OCI-LY7 (cell line): Measurements from ENCODE around the gene CLEC4E. TPM values are rescaled to one million over a fixed set of nuclear protein-coding genes. Genes with fewer than 3 reads are reported as not detected.
A peak's percentile ranks its signal among the peaks of the same experiment; 100 is the strongest.

ENCODE experiments used
- BruUV-seq: library from RNA; stranded (reverse); fragments of 400-500 nt; replicated peaks from 2 replicates; lab custom pipeline; 2021; lab: Mats Ljungman, UMichigan
- CTCF ChIA-PET: fragments of 300-600 bp; sonication (Branson Sonifier 250); formaldehyde crosslinking; loops from one replicate; lab custom pipeline; 2022; ENCODE audit warnings: antibody characterized with exemption; ENCODE audit not compliant: unreplicated experiment; lab: Charles Lee
- POLR2A ChIA-PET: fragments of 300-600 bp; sonication (Branson Sonifier 250); formaldehyde crosslinking; loops from one replicate; lab custom pipeline; 2022; ENCODE audit warnings: antibody characterized with exemption; lab: Charles Lee
- DNase-seq: peaks from one replicate; pipeline ENCODE4 v3.0.0-alpha.2; 2015; ENCODE audit warnings: low spot score
- H2AFZ ChIP-seq: fragments of 200-600 bp; sonication (generic), shearing (Covaris generic); 2 replicates; pipeline ENCODE4 v1.6.1; 2014; ENCODE audit warnings: mild to moderate bottlenecking, antibody characterized with exemption, low read length, moderate library complexity
- H3K27ac ChIP-seq: fragments of 200-600 bp; sonication (generic); 2 replicates; pipeline ENCODE4 v1.5.1; 2014; ENCODE audit warnings: mixed run types, low read depth, mild to moderate bottlenecking, moderate library complexity, low read length, inconsistent platforms; ENCODE audit not compliant: poor library complexity, severe bottlenecking
- H3K36me3 ChIP-seq: fragments of 200-600 bp; sonication (generic); 2 replicates; pipeline ENCODE4 v1.6.1; 2014; ENCODE audit warnings: mild to moderate bottlenecking, antibody characterized with exemption, low read length, moderate library complexity, mixed read lengths; ENCODE audit not compliant: insufficient read depth
- H3K4me1 ChIP-seq: fragments of 200-600 bp; sonication (generic); 2 replicates; pipeline ENCODE4 v1.5.1; 2014; ENCODE audit warnings: mild to moderate bottlenecking, low read length; ENCODE audit not compliant: insufficient read depth, poor library complexity, severe bottlenecking
- H3K4me2 ChIP-seq: fragments of 200-600 bp; sonication (generic); 2 replicates; pipeline ENCODE4 v1.6.1; 2014; ENCODE audit warnings: mild to moderate bottlenecking, low read length
- H3K4me3 ChIP-seq: fragments of 200-600 bp; sonication (generic); 2 replicates; pipeline ENCODE4 v1.5.1; 2014; ENCODE audit warnings: mild to moderate bottlenecking, low read depth, low read length; ENCODE audit not compliant: poor library complexity, severe bottlenecking
- H3K79me2 ChIP-seq: fragments of 200-600 bp; sonication (generic); 2 replicates; pipeline ENCODE4 v1.6.1; 2016; ENCODE audit warnings: low read depth, mild to moderate bottlenecking, low read length, moderate library complexity, mixed read lengths; ENCODE audit not compliant: insufficient read depth
- H3K9me2 ChIP-seq: fragments of 200-600 bp; sonication (generic); 2 replicates; pipeline ENCODE4 v1.6.1; 2016; ENCODE audit warnings: mild to moderate bottlenecking, low read length, mixed read lengths; ENCODE audit not compliant: insufficient read depth
- H3K9me3 ChIP-seq: fragments of 200-600 bp; sonication (generic); 2 replicates; pipeline ENCODE4 v1.6.1; 2014; ENCODE audit warnings: mild to moderate bottlenecking, mixed run types, low read length, mixed read lengths
- H4K20me1 ChIP-seq: fragments of 200-600 bp; sonication (generic); 2 replicates; pipeline ENCODE4 v1.6.1; 2014; ENCODE audit warnings: mild to moderate bottlenecking, antibody characterized with exemption, low read length, moderate library complexity, mixed read lengths; ENCODE audit not compliant: insufficient read depth
- EZH2phosphoT487 ChIP-seq: fragments of 200-600 bp; sonication (generic); IDR thresholded peaks from 2 replicates; pipeline ENCODE4 v1.6.1; 2018; ENCODE audit warnings: low read depth, borderline replicate concordance, mild to moderate bottlenecking, mixed run types, antibody characterized with exemption, low read length, moderate library complexity, mixed read lengths
- intact Hi-C: fragments of 100-400 bp; cut with micrococcal nuclease; formaldehyde crosslinking; loops from one replicate; pipeline ENCODE4 v1.10.0; 2022; ENCODE audit not compliant: unreplicated experiment
- total RNA-seq, 2 experiments: library from RNA; depleted of rRNA in 1 of 2; stranded (reverse); fragments of >200 nt in 1 of 2; shearing (Covaris generic) in 1 of 2; gene quantifications; 2 replicates each; pipeline ENCODE4 v1.2.3, GENCODE V29; 2014 to 2022
- TF ChIP-seq, protein P1 (sequence below): fragments of 200-600 bp; sonication (generic); conservative IDR thresholded peaks from 2 replicates; pipeline ENCODE4 v1.5.1; 2014; ENCODE audit warnings: mild to moderate bottlenecking, antibody characterized with exemption, low read length, moderate library complexity, mixed read lengths

CLEC4E gene
- total RNA-seq, 2 experiments from 2014 or later: not detected

DNA sequence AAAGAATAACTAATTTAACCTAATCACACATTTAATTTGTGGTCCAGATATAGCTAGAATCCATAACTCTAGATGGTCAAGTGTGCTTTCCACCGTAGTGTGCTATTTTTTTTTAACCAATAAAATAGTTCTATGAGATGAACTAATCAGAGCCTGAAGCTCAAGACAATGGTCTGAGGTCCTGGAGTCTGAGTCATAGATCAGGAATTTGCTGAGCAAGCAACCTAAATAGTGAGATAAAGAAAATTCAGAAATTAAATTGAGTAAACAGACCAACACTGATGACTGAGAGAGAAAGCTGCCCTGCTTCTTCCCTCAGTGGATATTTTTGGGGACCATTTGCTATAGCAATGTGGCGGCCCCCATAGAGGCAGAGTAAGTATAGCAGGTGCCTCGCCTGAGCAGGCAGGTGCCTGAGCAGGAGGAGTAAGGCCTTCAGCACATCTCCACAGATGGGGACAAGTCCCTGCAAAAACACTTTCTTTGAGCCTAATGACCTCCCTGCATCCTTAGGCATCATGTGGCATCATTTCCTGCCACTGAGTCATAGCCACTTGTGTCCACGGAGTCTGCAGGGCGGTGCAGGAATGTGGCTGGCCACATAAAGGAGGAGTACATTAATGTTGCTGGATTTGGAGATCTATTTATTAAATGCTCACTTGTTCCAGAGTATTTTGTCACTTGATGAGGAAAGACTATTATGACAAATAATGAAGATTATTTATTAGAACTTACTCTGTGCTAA, 13.9 kb upstream of the CLEC4E start:
- TF ChIP-seq EZH2phosphoT487: no peak
- TF ChIP-seq, protein P1, sequence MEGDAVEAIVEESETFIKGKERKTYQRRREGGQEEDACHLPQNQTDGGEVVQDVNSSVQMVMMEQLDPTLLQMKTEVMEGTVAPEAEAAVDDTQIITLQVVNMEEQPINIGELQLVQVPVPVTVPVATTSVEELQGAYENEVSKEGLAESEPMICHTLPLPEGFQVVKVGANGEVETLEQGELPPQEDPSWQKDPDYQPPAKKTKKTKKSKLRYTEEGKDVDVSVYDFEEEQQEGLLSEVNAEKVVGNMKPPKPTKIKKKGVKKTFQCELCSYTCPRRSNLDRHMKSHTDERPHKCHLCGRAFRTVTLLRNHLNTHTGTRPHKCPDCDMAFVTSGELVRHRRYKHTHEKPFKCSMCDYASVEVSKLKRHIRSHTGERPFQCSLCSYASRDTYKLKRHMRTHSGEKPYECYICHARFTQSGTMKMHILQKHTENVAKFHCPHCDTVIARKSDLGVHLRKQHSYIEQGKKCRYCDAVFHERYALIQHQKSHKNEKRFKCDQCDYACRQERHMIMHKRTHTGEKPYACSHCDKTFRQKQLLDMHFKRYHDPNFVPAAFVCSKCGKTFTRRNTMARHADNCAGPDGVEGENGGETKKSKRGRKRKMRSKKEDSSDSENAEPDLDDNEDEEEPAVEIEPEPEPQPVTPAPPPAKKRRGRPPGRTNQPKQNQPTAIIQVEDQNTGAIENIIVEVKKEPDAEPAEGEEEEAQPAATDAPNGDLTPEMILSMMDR: no peak
- POLR2A ChIA-PET: interaction anchor here (0.6 to 2.2 kb wide), 3 partner anchors 10 to 1102 kb away, joined by 3 to 8 read pairs (median 7); no protein-coding TSS in a partner anchor
- intact Hi-C loops: no loop called here

DNA sequence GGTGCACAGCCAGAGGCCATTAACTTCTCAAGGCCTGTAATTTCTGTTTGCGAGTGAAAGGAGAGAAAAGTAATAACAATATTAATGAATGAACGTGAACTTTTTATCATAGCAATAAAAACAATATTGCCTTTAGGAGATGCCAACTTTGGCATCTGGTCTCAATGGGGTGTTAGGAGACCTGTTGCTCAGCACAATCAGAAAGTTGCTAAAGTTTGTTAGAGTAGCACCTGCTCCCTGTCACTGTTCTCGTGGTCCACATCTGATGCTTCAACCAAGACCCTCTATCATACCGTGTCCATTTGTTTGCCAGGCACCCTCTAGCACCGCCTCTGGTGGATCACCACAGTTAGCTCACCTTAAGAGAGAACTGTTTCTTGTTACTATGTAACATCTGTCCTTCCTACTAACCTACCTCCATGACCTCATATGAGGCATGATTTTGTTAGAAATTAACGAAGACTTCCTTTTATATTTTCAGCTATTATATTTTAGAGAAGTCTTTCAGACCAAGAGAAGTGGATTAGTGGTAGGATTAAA, 12.5 kb upstream of the CLEC4E start:
- intact Hi-C loops: no loop called here
- no peak overlapping the region for H3K4me2 ChIP-seq
- no peaks in the 10 kb centered on the region for H3K9me2 ChIP-seq
- no peaks in the 10 kb centered on the region for H3K79me2 ChIP-seq
- no peaks in the 10 kb centered on the region for H3K9me3 ChIP-seq
- H2AFZ ChIP-seq: no peak overlapping the region
- DNase-seq: peak; percentile 15
- no peaks in the 10 kb centered on the region for H4K20me1 ChIP-seq
- TF ChIP-seq, protein P1: peak; percentile 56
- TF ChIP-seq EZH2phosphoT487: no peak
- CTCF ChIA-PET: no interaction called here
- no peak overlapping the region for H3K4me3 ChIP-seq
- peaks cover 4% of the 10 kb centered on the region for H3K4me1 ChIP-seq
- no peaks in the 10 kb centered on the region for H3K36me3 ChIP-seq
- POLR2A ChIA-PET: interaction anchor here (1.8 kb wide), 1 partner anchor 24 kb away, joined by 3 read pairs; no protein-coding TSS in a partner anchor
- BruUV-seq: no TSS peak
- H3K27ac ChIP-seq: no peak overlapping the region

More for the DNA sequence above, 13.9 kb upstream of the CLEC4E start:
- Histone ChIP-seq H3K4me3 (no peak overlapping the region), H2AFZ (no peak overlapping the region), H4K20me1 (no peaks in the 10 kb centered on the region), H3K9me2 (no peaks in the 10 kb centered on the region), H3K4me2 (no peak overlapping the region), H3K4me1 (peaks cover 4% of the 10 kb centered on the region), H3K9me3 (no peaks in the 10 kb centered on the region), H3K36me3 (no peaks in the 10 kb centered on the region), H3K27ac (no peak overlapping the region), H3K79me2 (no peaks in the 10 kb centered on the region)
- no TSS peak for BruUV-seq
- CTCF ChIA-PET: interaction anchor here (0.6 kb wide), 1 partner anchor 35 kb away, joined by 3 read pairs; no protein-coding TSS in a partner anchor
- no peak for DNase-seq

- intact Hi-C loops: no loop called here
Measured at GRCh38 chr12:8549381-8549780, 8.7 kb upstream of the CLEC4E start.

More at GRCh38 chr12:8549381-8549780, 8.7 kb upstream of the CLEC4E start:
- no peak overlapping the region for H3K4me2 ChIP-seq
- no peak overlapping the region for H2AFZ ChIP-seq
- H3K27ac ChIP-seq: no peak overlapping the region
- no TSS peak for BruUV-seq
- no peak overlapping the region for H3K4me3 ChIP-seq
- TF ChIP-seq EZH2phosphoT487: no peak
- TF ChIP-seq, protein P1: no peak
- H3K9me2 ChIP-seq: no peaks in the 10 kb centered on the region
- no peaks in the 10 kb centered on the region for H3K79me2 ChIP-seq
- ChIA-PET POLR2A (no interaction called here), CTCF (no interaction called here)
- H4K20me1 ChIP-seq: no peaks in the 10 kb centered on the region
- peaks cover 12% of the 10 kb centered on the region for H3K4me1 ChIP-seq
- H3K36me3 ChIP-seq: no peaks in the 10 kb centered on the region
- H3K9me3 ChIP-seq: no peaks in the 10 kb centered on the region
- DNase-seq: no peak
